HG03565 (cell line): Measurements from ENCODE around the gene SMIM13.
A peak's percentile ranks its signal among the peaks of the same experiment; 100 is the strongest.

Experiments
- ATAC-seq: cut with Tn5 transposase; IDR thresholded peaks from one replicate; pipeline ENCODE4 v1.9.1; 2021; ENCODE audit warnings: mild to moderate bottlenecking, moderate library complexity; ENCODE audit not compliant: unreplicated experiment

SMIM13 gene

DNA sequence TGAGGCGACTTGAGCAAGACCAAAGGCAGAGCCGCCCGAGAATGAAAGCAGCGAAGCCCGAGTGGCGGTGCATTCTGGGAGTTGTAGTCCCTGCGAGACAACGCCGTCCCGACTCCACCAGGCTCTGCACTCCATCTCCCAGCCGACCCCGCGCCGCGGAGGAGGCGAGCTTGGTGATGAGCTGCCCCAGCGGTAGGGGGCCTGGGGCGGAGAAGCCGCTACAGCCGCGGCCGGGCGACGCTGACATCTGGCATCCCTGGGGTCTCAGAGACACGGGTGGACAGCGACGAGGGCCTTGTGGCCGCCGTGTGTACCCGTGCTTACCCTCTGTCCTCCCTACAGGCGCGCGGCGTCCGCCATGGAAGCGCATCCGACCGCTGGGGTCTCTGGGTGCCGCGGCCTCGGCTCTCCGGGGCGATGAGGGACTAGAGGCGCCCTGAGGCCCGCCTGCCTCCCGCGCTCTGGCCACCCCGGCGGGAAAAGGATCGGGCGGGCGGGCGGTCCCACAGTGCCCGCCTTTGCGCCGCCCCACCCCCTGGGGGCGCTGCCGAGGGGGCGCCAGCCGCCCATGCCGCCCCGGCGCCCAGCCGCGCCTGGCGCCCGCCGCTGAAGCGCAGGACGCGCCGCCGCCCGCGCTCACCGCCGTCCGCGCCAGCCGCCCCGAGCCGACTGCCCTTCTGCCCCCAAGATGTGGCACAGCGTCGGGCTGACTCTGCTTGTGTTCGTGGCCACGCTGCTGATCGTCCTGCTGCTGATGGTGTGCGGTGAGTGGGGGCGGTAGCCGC lies at the start of gene SMIM13:
SMIM13 (plus strand) TSS at position 209 of the 785 bp plus-strand sequence; CDS start at position 689, 480 bp downstream.
- peak; percentile 85 for ATAC-seq

DNA sequence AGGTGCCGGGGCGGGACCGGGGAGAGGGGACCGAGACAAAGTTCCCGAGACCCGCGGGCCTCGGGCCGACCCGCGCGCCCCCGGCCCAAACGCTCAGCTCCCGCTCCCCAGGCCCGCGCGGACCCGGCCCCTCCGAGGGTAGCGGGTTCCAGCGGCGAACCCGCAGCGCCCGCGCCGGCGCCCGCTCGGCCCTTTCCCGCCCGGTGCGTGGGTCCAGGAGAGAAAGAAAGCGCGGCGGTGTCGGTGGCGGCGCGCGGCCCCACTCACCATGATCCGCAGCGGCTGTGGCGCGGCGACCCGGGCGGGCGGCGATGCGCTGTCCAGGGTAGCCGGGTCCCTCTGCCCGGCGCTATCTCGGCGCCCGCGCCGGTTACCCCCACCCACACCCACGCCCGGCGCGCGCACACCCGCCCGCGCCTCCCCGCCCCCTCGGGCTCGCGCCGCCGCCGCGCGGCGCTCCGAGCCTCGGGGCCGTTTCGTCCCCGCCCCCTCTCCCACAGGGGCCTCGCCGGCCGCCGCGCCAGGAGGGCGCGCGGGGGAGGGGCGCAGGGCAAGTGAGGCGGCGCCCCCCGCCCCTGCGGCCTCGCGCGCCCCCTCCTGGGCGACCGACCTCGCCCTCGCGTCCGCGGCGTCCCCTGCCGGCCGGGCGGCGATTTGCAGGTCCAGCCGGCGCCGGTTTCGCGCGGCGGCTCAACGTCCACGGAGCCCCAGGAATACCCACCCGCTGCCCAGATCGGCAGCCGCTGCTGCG lies 49.5 kb upstream of the SMIM13 start, which contains the start of gene ELOVL2:
ELOVL2 (minus strand) TSS at position 345 of the 751 bp plus-strand sequence; CDS start at position 270, 75 bp downstream.
- ATAC-seq: no peak

DNA sequence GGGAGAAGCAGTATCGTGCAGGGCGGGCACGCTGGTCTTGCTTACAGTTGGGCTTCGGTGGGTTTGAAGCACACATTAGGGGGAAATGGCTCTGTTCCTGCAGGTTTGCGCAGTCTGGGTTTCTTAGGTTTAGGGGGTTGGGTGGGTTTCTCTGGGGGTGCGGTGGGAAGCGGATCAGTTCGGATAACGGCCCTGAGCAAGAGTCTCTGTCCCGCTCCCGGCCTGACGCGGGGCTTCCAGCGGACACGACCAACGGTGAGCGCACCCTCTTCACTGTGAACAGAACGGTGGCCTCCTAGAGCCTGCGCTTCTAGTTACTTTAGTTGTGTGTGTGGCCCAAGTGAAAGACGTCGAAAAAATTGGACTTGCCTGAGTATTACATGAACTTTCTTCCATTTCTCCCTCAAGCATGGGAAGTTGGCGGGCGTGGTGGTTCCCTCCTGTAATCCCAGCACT lies 48.9 kb upstream of the SMIM13 start:
- no peak for ATAC-seq

DNA sequence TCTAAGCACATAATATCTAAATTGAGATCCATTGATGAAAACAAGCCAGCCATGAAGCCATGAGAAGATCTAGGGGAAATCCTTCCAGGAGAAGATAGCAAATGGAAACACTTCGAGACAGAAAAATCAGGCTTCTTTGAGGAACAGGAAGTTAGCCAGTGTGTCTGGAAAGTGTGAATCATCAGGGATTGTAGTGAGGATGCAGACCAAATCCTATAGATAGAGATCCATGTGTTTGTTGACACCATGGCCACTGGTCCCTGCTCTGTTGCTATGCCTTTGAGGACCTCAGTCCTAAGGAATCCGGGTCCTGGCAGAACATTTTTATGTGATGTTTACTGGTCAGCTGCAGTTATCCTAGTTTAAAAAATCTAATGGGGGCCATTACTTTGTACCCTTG lies 42.9 kb upstream of the SMIM13 start:
- ATAC-seq: no peak

DNA sequence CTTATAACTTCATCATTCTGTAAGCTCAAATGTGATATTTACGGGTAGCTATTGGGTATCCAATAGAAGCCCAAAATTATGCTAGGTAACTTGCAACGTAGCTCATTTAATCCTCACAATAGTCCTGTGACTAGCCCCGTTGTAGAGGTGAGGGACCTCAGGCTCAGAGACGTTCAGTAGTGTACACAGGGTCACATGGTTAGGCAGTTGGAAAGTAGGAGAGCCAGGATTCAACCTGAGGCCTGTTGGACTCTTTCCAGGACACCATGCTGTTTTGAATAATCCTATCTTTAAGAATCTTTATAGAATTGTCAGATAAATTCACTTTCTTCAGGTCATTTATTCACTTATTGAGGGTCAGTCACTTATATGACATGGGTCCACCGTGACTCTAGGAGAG lies 40.3 kb upstream of the SMIM13 start:
- no peak for ATAC-seq

DNA sequence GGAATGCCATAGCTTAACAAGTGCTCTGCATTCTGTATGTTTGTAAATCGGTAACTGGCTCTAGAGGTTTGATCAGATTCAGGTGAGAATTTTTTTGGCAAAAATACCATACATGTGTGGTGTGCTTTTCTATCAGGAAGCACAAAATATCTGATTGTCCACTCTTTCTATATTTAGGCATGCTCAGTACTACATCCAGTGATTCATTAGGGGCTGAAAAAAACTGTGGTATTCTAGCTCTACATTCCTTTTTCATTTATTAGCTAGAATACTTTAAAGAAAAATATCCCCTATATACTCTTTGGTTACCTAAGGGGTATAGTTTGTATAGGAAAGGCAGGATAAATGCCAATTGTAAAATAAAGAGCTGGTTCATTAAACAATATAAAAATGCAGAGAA lies 38.9 kb upstream of the SMIM13 start:
- no peak for ATAC-seq

DNA sequence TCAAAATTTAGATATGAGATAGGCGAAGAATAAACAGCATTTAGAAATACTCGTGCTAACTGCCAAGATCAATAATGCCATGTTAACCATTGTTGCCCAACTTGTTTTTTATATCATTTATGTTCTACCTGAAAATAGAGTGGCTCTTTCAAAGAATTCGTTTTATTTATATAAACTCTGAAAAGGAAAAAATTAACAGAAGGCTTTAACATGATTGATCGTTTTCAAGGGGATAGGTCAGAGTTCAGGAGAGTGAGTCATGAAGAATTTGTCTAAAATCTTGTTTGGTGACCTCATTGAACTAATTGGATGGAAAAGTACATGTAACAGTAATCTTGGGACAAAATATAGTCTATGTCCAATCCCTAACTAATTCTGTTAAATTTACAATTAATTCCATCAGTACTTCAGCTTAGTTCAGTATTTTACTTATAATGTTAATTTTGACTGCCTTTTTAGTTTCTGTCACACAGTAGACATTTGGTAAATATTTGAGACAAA lies 38.5 kb upstream of the SMIM13 start:
- ATAC-seq: no peak

DNA sequence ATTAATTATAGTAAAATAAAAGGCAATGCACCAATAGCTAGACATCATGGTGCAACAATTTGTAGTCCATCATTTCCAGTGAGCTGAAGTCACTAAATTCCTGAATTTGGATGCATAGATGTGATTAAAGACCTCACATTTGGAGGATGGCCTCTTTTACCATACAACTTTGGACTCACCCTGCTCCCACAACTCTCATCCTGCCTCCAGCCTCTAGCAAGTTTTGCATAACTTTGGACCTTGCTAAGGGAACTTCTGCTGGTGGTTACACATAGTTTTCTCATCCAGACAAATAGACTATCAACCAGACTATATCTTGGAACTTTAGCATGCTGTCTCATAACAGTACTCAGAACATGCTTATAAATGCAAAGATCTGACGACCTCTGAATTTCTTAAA lies 36.8 kb upstream of the SMIM13 start:
- ATAC-seq: no peak

DNA sequence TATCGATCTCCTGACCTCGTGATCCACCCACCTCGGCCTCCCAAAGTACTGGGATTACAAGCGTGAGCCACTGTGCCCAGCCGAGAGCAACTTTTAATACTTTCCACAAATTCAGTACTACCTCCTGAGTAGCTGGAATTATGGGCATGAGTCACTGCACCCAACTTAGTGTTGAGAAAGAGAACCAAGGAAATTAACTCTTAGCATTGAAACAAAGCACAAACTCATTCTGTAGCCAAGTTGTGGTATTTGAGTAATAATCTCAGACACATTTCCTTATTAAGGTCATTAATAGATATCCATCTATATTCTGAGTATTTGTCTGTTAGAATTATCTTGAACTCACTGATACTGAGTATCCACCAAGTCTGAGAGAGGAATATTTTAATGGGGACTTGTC lies 35.2 kb upstream of the SMIM13 start:
- ATAC-seq: no peak

DNA sequence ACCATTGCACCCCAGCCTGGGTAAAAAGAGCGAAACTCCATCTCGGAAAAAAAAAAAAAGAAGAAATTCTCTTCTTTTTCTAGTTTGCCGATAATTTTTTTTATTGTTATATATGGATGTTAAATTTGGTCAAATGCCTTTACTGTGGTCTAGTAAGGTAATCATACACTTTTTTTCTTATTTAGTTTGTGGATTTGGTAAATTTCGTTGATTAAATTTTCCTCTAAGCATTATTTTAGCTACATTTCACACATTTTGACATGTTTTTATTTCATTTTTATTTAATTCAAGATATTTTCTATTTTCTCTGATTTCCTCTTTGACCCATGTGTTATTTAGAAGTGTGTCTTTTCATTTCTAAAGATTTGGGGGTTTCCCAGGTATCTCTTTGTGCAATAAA lies 31.6 kb upstream of the SMIM13 start:
- ATAC-seq: no peak

DNA sequence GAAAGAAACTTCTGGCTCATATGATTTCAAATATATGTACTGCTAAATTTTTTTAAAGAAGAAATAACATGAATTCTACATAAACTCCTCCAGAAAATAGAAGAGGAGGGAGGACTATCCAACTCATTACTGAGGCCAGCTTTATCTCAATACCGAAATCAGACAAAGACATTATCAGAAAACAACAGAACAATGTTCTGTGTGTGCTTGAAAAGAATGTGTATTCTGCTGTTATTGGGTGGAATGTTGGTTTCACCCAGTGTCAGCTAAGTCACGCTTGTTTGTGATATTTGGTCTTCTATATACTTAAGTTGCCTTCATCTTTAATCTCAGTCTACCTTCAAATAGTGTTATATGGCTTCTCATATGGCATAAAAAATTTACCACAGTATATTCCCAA lies 30.9 kb upstream of the SMIM13 start:
- ATAC-seq: no peak

DNA sequence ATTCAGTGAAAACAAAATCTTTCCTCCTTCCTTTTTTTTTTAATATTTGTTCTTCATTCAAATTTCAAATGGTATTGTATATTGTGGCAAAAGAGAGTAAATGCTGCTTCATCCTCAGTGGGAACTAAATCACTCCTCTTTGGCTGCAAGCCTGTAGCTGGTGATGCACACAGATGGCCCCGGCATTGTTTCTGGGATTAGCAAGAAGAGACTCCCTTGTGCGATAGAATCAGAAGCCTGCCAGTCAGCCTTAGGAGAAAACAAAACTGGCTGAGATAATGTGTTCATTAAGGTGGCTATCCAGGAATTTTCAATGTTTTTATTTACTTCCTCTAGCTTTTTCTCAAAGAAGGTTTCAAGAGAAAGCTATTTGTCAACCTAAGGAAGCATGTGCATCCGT lies 28.8 kb upstream of the SMIM13 start:
- ATAC-seq: no peak

DNA sequence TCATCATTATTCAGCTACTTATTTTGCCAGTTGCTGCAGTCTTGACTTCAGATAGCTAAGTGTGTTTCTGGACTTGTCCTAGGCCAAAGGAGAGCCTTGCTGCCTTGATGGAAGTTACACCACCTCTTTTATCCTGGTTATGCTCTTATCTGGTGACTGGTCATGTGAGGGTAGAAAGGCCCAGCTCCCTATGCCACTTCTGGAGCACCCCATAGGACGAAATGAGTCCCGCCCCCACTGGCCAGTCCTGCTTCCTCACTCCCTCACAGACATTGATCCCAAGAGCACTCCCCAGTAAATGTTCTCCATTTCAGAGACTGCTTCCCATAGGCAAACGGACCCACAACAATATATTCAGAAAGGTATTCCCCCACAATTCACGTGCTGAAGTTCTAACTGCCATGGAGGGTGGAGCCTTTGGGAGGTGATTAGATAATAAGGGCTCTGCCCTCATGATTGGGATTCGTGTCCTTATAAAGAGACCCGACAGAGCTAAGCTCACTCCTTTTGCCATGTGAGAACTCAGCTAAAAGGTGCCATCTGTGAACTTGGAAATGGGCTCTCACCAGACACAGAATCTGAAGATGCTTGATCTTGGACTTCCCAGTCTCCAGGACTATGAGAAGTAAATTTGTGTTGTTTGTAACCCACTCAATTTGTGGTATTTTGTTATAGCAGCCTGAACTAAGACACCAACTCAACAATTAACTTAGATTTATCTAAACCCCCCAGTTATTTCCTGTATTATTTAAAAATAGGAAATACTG lies 28.0 kb upstream of the SMIM13 start:
- ATAC-seq: no peak

DNA sequence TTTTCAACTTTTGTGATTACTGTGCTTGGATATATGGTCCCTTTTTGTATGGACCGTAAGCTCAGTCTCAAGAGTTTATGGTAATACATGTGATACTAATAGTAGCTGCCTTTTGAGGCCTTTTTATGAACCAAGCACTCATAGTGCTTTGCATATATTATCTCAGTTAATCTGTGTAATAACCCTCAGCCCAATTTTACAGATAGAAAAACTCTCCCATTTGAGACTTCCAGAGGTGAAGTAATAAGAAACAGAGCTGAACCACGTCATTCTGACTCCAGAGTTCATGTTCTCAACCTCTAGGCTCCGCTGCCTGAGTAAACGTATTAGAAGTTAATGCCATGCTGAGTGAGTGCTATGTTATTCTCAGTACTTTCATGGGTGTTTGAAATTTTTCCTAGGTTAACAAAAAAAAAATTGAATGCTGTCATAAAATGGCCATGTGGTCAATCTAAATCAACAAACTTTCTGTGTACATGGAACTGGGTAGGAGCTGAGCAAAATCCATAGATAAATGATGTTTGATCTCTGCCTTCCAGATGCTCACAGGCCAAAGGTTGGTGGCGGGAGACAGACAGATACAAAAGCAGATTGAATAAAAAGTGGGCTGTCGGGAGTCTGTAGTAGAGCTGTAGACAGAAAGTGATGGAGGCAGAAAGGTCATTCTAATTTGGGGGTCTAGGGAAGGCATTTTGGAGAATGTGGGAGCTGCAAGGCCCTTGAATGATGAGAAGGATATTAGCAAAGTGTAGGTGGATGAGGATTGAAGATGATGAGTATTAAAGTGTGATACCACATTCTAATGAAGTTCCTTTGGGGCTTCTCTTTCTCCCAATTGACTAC lies 26.9 kb upstream of the SMIM13 start:
- ATAC-seq: no peak

DNA sequence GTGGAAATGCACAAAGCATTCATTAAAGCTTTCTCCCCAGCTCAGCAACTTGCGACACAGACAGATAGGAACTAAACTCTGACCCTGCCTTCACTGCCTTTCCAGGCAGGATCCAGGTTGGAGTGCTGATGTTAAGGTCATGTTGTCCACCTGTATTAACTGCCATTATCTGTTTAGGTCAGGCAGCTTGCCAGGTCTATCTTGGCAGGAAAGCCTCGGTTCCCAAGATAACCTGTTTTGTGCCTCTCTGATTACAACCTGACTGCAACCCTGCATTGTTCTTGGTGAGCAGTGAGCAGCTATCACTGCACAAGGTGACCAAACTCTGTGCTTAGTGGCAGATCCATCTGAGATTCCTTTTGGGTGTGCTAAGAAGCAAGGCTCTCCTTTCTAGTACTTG lies 26.3 kb upstream of the SMIM13 start:
- ATAC-seq: no peak

DNA sequence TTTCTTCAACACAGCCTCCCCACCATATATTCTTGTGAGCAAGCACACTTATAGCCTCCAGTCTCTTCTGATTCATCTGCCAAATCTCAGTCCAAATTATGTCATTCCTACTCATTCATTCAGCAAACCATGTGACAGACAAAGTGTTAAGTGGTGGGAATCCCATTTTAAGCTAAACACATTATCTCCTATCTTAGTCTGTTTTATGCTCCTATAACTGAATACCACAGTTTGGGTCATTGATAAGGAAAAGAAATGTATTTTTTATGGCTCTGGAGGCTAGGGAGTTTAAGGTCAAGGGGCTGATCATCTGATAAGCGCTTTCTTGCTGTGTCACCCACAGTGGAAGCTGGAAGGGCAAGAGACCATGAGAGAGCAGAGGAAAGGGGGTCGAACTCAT lies 23.9 kb upstream of the SMIM13 start:
- no peak for ATAC-seq

DNA sequence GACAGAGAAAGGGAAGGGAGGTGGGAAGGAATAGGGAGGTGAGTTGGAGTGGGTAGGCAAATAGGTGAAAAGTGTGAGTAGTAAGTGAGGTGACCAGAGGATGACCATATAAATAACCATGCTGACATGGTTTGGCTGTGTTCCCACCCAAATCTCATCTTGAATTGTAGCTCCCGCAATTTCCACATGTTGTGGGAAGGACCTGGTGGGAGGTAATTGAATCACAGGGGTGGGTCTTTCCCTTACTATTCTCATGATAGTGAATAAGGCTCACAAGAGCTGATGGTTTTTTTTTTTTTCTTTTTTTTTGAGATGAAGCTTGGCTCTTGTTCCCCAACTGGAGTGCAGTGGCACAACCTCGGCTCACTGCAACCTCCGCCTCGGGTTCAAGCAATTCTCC lies 21.5 kb upstream of the SMIM13 start:
- ATAC-seq: no peak

DNA sequence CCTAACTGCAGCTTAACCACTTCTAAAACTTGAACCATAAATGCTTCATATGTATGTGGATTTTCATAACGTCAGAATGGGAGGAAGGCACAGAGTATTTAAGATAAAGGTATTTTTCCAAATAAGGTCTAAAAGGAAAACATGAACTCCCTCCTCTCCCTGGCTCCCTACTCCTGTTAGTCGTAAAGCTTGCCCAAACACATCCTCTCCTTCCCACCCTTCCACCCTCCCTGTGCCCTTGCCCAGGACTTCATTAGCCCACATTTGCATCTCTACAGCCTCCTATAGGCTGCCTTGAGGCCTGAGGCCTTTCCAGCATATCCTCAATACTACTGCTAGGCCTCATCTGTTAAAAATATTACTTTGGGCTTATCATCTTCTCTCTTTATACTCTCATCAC lies 17.1 kb upstream of the SMIM13 start:
- no peak for ATAC-seq

DNA sequence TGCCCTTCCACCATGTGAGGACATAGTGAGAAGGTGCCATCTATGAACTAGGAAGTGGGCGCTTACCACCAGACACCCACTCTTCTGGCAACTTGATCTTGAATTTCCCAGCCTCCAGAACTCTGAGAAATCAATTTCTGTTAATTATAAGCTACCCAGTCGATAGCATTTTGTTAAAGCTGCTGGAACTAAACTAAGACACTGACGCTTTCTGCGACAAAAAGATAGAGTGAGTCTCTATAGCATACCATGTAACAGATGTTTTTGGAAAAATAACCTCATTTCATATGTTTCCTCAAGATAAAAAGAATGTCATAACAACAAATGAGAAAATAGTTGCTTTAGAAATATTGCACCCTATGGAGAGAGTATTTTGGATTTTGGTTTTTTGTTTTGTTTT lies 15.4 kb upstream of the SMIM13 start:
- no peak for ATAC-seq

DNA sequence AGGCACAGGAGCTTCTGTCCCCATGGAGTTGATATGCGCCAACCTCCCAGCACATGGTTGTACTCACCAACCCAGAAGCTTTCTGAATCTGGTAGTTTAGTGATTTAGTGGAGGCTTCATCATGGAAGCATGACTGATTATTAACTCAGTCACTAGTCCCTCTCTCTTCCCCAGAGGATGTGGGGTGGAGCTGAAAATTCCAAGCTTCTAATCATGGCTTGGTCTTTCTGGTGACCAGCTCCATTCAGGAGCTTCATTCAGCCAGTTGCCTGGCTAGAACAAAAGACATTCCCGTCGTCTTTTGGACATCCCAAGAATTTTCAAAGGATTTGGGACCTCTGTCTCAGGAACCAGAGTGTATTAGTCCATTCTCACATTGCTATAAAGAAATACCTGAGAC lies 13.3 kb upstream of the SMIM13 start:
- ATAC-seq: no peak
